DMS53 (cell line): ENCODE data around the gene PYGB.

Experiments
- DNase-seq: peaks from one replicate; lab custom pipeline; 2025; lab: John Stamatoyannopoulos, UW

The PYGB gene

GRCh38 chr20:25338112-25339023, 90.5 kb downstream of the PYGB start:
- no peak for DNase-seq

DNA sequence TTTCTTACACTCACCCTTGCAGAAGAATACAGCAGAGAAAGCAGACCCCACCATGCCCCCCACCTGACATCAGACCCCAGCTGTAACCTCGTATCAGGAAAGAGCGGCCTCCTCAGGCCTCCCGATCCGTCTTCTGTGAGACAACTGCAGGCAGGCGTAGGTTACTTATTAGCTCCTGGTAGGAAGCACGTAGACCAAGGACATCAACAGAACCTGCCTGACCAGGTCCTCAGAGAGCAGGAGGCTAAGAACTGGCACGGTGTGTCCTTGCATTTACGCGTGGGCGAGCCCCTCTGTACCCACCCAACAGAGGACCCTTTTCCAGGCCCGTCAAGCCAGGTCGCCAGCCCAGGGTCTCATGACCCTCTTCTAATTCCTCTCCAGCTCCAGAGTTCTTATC, 91.7 kb downstream of the PYGB start:
- peak; percentile 92 for DNase-seq

GRCh38 chr20:25340380-25340779, 92.5 kb downstream of the PYGB start:
- peak; percentile 50 for DNase-seq

GRCh38 chr20:25341716-25342680, 94.1 kb downstream of the PYGB start:
- peak; percentile 92 for DNase-seq

- no peak for DNase-seq
Measured at GRCh38 chr20:25344634-25345033, 96.7 kb downstream of the PYGB start.

GRCh38 chr20:25345721-25346120, 97.8 kb downstream of the PYGB start:
- no peak for DNase-seq

DNA sequence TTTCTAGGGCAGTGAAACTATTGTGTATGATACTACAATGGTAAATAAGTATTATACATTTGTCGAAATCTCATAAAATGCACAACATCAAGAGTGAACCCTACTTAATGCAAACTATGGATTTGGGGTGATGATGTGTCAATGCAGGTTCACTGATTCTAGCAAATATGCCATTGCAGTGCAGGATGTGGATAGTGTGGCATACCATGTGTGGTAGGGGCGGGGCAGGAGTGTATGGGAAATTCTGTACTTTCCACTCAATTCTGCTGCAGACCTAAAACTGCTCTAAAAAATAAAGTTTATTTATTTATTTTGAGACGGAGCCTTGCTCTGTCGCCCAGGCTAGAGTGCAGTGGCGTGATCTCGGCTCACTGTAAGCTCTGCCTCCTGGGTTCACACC, 98.5 kb downstream of the PYGB start:
- DNase-seq, result no peak
